Thyroid gland (tissue), 4 donors: ENCODE results near the gene BCL2L1. TPM values are rescaled to one million over a fixed set of nuclear protein-coding genes. Genes with fewer than 3 reads are reported as not detected.

Source experiments
- DNase-seq, 2 donors: peaks; one replicate each; pipeline ENCODE4 v3.0.0-alpha.2; 2019
- H3K27ac ChIP-seq, 3 donors: fragments of 200-600 bp; sonication (generic); 1 replicate in 2 of 3; 2 replicates in 1 of 3; pipeline ENCODE4 v1.5.1; 2016 to 2019; ENCODE audit warnings: mild to moderate bottlenecking in 1 of 3, moderate library complexity in 1 of 3
- H3K27me3 ChIP-seq: fragments of 200-600 bp; sonication (generic); one replicate; pipeline ENCODE4 v1.5.1; 2019
- H3K36me3 ChIP-seq, 2 donors: fragments of 200-600 bp; sonication (generic); one replicate each; pipeline ENCODE4 v1.5.1; 2016 to 2019
- H3K4me1 ChIP-seq, 2 donors: fragments of 200-600 bp; sonication (generic); one replicate each; pipeline ENCODE4 v1.5.1; 2017 to 2019
- H3K4me3 ChIP-seq, 3 donors: fragments of 200-600 bp; sonication (generic); replicated peaks in 1 of 3; 1 replicate in 2 of 3; 2 replicates in 1 of 3; pipeline ENCODE4 v1.5.1; 2016; ENCODE audit warnings: mild to moderate bottlenecking in 1 of 3
- H3K9me3 ChIP-seq: fragments of 200-600 bp; sonication (generic); one replicate; pipeline ENCODE4 v1.5.1; 2017
- CTCF ChIP-seq, 6 experiments: fragments of 200-600 bp in 3 of 6; fragments of 450-650 bp in 3 of 6; sonication (generic) in 3 of 6; IDR thresholded peaks; one replicate each; pipeline ENCODE4 v1.5.1; 2016 to 2019; ENCODE audit warnings: antibody characterized with exemption in 6 of 6, mild to moderate bottlenecking in 2 of 6, inconsistent platforms in 1 of 6, moderate library complexity in 1 of 6
- POLR2A ChIP-seq, 2 donors: fragments of 450-650 bp; IDR thresholded peaks; one replicate each; pipeline ENCODE4 v1.6.1; 2017; ENCODE audit warnings: antibody characterized with exemption in 2 of 2, mild to moderate bottlenecking in 2 of 2, moderate library complexity in 1 of 2
- WGBS, 2 donors: methylation state at CpG; one replicate each; pipeline ENCODE4 v1.1.5; 2017; 5-methylcytosine and 5-hydroxymethylcytosine counted together
- intact Hi-C: fragments of 100-400 bp; cut with DNase I; formaldehyde crosslinking; loops from one replicate; pipeline ENCODE4 v1.15.1; 2023
- total RNA-seq, 4 donors: library from RNA; depleted of rRNA; stranded (reverse); fragments of >200 nt; gene quantifications; one replicate each; pipeline ENCODE4 v1.2.3, GENCODE V29; 2016

Gene BCL2L1
- total RNA-seq, 4 donors from 2014 or later: 110 to 154 (median 125) TPM

DNA sequence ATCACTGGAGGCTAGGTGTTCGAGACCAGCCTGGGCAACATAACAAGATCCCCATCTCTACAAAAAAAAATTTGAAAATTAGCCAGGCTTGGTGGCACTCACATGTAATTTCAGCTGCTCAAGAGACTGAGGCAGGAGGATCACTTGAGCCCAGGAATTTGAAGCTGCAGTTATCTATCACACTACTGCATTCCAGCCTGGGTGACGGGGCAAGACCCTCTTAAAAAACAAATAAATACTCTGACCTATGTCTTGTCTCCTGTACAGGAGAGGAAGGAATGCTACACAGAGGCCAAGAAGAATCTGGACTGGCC lies 59.2 kb downstream of the BCL2L1 start:
- peak in 1 of 2 donors; percentile 9 for DNase-seq
- Histone ChIP-seq H3K9me3 (no peaks in the 10 kb centered on the region), H3K4me1 (peaks cover 42 to 68% of the 10 kb centered on the region in 2 donors), H3K27ac (peak overlapping the region; percentile 80 to 90 (median 86)), H3K27me3 (no peaks in the 10 kb centered on the region), H3K4me3 (no peak overlapping the region), H3K36me3 (peaks cover 8 to 19% of the 10 kb centered on the region in 2 donors)
- TF ChIP-seq CTCF (IDR thresholded peaks at IDR 0.05) (no peak), POLR2A (IDR thresholded peaks at IDR 0.05) (no peak)
- intact Hi-C loops: no loop called here
- WGBS, 2 donors: 52 to 53% methylated on average over 2 of the region's 2 CpGs

DNA sequence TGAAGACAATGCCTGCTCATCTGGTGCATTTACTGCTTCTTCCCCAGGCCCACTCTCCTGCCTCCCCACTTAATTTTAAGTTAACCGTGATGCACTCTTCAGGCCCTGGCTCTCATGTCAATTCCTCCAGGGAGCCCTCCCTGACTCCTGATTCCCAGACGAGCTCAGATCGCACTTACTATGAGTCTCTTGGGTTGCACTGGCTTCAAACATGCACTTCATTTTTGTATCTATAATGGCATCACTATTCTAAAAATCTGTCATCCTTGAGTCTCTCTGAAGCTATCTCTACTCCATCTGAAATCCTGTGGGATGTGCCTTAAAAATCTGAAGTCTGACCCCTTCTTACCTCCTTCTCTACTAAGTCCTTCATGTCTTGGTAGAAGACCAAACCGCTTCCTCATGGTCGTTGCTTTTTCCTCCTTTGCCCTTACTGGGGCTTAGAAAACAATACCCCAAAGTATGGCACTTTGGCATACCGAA lies 60.3 kb downstream of the BCL2L1 start:
- H3K4me3 ChIP-seq: no peak overlapping the region
- intact Hi-C loops: no loop called here
- no peaks in the 10 kb centered on the region for H3K9me3 ChIP-seq
- H3K4me1 ChIP-seq: peaks cover 32 to 58% of the 10 kb centered on the region in 2 donors
- peak overlapping the region; percentile 59 to 69 (median 68) for H3K27ac ChIP-seq
- TF ChIP-seq CTCF (IDR thresholded peaks at IDR 0.05): no peak
- no peak for TF ChIP-seq POLR2A (IDR thresholded peaks at IDR 0.05)
- 75 to 77% methylated on average over 6 of the region's 6 CpGs for WGBS, 2 donors
- no peak for DNase-seq
- H3K36me3 ChIP-seq: peaks cover 8 to 19% of the 10 kb centered on the region in 2 donors
- no peaks in the 10 kb centered on the region for H3K27me3 ChIP-seq

DNA sequence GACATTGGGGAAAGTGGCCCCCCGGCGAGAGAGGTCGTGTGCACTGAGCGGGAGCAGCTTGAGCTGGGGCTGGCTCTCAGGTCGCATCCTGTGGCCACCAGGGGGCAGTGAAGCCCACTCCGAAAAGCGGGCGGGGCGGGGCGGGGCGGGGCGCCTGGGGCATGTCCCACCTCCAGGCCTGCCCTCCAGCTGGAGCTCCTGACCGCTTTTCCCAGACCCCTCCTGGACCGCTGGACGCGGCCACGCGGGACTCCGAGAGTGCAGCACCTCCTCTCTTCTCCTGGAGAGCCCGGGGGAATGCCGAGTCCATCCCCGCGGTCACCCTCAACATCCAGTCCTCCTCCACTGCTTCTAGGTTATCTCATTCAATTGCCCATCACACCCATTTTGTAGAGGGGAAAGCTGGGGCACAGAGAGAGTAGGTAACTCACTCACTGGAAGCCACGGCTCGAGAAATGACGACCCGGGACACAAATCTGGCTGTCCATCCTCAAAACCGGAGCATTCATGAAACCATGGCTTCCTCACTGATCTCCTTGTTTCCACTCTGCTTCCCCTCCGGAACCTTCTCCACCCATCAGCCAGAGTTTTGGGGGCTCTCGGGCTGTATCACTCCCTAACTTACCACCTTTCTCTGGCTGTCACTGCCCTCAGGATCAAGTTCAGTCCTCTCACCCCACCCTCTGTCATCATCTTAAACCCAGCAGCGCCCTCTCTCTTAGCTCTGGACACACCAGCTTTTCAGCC lies 60.9 kb downstream of the BCL2L1 start:
- WGBS, 2 donors: 16 to 17% methylated on average over 13 to 14 of the region's 31 CpGs
- Histone ChIP-seq H3K36me3 (peaks cover 8 to 19% of the 10 kb centered on the region in 2 donors), H3K27ac (peak overlapping the region; percentile 59 to 69 (median 68)), H3K4me3 (no peak overlapping the region), H3K4me1 (peaks cover 26 to 51% of the 10 kb centered on the region in 2 donors), H3K27me3 (no peaks in the 10 kb centered on the region), H3K9me3 (no peaks in the 10 kb centered on the region)
- TF ChIP-seq CTCF (IDR thresholded peaks at IDR 0.05) (peak; percentile 44 to 85 (median 66)), POLR2A (IDR thresholded peaks at IDR 0.05) (peak in 1 of 2 donors; percentile 66)
- intact Hi-C loops: loop anchor here (2.0 kb wide), 1 partner anchor 63 kb away; no protein-coding TSS in a partner anchor
- peak; percentile 78 to 81 for DNase-seq

DNA sequence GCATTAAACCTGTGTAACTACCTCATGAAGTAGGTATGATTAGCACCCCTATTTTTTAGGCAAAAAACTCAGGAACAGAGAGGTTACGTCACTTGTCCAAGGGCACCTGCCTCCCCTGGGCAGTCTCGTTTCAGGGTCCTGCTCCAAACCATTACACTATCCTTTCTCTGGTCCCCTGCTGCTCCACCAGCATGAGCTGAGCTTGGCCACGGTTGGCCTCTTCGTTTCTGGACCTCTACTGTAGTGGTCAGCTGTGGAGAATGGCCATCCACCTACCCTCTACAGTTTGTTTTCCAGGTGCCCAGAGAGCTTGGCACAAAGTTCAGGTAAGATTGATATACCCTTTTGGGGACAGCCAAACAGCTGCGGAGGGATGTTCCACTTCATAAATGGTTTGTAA lies 68.1 kb downstream of the BCL2L1 start:
- no peak overlapping the region for H3K4me3 ChIP-seq
- intact Hi-C loops: loop anchor here (10.0 kb wide), 1 partner anchor 170 kb away; no protein-coding TSS in a partner anchor

More for the DNA sequence above, 68.1 kb downstream of the BCL2L1 start:
- 79 to 83% methylated on average over 5 of the region's 5 CpGs for WGBS, 2 donors
- TF ChIP-seq POLR2A (IDR thresholded peaks at IDR 0.05) (no peak), CTCF (IDR thresholded peaks at IDR 0.05) (no peak)
- no peak for DNase-seq
- Histone ChIP-seq H3K36me3 (no peaks in the 10 kb centered on the region), H3K27ac (no peak overlapping the region), H3K9me3 (no peaks in the 10 kb centered on the region), H3K27me3 (no peaks in the 10 kb centered on the region), H3K4me1 (peaks cover 0 to 6% of the 10 kb centered on the region in 2 donors)
